Activated CD4-positive, CD25-positive, alpha-beta regulatory T cell treated with anti-CD3 and anti-CD28 coated beads, Interleukin-2, amount 50 U/mL, for 16 hours (primary cell): ENCODE results near the gene TLE2.
"Not testable (repeated sequence)": the region's sequence is repeated elsewhere in the genome, so short reads cannot be mapped to it uniquely, and the experiment has no call there.

ENCODE experiments used
- DNase-seq: peaks from one replicate; pipeline ENCODE4 v3.0.0-alpha.2; 2020; ENCODE audit warnings: low read depth, low spot score

TLE2 gene

DNA sequence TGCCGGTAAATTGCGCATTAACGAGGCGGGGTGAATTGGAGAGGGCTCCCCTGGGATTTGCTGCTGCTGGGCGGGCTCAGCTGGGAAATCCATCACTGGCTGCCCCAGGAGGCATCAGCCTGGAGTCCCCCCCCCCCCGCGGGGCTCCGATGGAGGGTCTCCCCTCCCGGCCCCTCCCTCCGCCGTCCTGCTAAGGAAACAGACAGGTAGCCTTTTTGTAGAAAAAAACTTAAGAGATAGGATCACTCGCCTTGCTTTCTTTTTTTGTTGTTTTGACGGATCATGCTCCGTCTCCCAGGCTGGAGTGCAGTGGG is 44.9 kb downstream of the TLE2 start:
- no peak for DNase-seq

DNA sequence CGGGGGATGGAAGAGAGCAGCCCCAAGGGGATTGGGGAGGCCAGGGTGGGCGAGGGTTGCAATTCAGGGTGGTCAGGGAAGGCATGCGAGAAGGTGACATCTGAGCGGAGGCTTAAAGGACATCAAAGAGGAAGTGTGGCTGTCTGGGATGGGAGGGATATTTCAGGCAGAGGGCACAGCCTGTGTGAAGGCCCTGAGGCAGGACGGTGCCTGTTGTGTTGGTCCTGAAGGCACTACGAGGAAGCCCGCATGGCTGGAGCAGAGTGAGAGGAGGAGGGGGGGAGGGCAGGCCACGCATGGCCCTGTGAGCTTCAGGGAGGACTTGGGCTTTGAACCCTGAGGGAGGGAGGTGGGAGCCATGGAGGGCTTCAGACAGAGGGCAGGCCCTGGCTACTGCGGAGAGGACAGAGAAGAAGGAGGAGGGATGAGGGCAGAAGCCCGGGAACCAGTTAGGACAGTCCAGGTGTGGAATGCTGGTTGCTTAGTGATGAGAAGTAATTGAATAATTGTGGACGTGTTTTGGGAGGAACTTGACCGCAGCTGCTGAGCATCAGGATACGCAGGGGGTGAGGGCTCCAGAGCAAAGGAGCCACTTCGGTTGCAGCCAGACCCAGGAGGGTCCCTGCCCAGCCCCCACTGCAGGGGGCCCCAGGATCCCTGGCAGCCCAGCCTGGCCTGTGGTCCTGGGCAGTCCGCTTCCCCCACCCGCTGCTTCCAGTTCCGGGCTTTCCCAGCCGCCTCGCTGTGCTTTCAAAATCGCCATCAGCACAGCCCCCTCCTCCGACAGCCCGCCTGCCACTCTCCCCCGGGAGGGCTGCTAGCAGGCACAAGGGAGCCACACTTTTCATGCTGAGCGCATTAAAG is 45.5 kb downstream of the TLE2 start:
- DNase-seq: no peak

DNA sequence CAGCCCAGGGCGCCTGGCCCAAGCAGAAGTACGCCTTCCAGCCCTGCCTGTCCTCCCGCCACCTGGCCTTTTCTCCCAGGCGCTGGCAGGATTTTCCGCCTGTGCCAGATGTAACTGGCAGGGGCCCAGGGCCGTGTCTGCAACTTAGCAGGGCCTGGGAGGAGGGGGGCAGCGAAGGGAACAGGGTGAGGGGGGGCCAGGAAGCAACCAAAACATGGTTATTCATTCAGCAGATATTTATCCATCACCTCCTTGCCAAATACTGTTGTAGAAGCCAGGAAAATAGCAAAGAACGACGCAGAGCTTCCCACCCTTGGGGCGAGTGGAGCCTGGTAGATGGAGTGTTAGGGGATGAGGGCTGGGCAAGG is 46.1 kb downstream of the TLE2 start:
- DNase-seq: no peak

DNA sequence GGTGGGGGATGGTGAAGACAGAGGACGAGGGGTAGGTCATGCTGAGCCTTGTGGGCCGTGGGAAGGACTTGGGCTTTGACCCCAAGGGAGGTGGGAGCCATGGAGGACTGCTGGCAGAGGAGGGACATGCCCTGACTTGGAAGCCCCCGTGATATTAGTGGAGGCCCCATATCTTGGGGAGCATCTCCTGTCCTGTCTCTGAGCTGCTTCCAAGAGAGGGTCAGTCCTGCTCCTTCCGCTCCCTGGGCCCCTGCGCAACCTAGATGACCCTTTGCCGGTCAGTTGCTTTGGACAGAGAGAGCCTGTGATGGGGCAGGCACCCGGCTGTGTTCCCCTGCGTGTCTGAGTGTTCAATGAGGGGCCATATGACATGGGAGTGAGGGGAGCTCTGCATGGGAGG is 46.5 kb downstream of the TLE2 start:
- no peak for DNase-seq

- DNase-seq: no peak
These were observed 47.2 kb downstream of the TLE2 start for GRCh38 chr19:2981898-2982297.

GRCh38 chr19:2978772-2979171 is 50.3 kb downstream of the TLE2 start:
- DNase-seq: no peak

- DNase-seq: no peak
These were observed 50.8 kb downstream of the TLE2 start for GRCh38 chr19:2978166-2978767.

GRCh38 chr19:2977746-2978138 is 51.3 kb downstream of the TLE2 start:
- no peak for DNase-seq

- peak; percentile 83 for DNase-seq
These were observed 51.9 kb downstream of the TLE2 start, which contains the start of gene TLE6 for GRCh38 chr19:2977001-2977745. Gene TLE6, plus strand, starts transcription at chr19:2977564. Its CDS starts 670 bp downstream, at chr19:2978234.

DNA sequence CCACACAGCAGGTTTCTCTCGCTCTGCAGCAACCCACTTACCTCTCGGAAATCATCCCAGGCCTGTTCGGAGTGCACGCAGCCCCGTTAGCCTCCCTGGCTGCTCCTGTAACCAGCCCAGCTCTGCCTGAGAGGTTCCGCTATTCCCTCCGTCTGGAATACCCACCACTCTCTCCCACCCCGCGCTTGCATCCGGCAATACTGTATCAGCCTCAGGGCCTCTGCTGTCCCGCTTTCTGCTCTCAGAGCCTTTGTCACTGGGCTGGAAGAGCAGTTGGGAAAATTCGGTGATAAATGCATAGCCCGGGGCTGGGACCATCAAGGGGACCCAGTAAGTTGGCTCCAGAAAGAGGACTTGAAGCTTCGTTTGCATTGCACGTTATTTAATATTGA is 52.5 kb downstream of the TLE2 start:
- no peak for DNase-seq

GRCh38 chr19:2974342-2975041 is 54.6 kb downstream of the TLE2 start:
- no peak for DNase-seq

GRCh38 chr19:2973229-2973628 is 55.9 kb downstream of the TLE2 start:
- DNase-seq: no peak

DNA sequence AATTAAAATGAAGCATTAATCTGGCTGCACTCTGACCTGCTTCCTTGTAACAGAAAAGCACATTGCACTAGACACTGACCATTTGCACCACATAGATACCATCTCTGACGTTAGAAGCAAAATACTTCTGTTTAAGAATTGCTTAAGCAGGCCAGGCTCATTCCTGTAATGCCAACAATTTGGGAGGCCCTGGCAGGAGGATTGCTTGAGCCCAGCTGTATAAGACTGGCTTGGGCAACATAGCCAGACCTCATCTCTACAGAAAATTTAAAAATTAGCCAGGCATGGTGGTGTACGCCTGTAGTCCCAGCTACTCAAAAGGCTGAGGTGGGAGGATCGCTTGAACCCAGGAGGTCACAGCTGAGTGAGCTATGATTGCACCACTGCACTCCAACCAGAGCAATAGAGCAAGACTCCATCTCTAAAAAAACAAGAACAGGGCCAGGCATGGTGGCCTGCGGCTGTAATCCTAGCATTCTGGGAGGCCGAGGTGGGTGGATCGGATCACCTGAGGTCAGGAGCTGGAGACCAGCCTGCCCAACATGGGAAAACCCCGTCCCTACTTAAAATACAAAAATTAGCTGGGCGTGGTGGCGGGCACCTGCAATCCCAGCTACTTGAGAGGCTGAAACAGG is 58.8 kb downstream of the TLE2 start:
- no peak for DNase-seq

- DNase-seq: no peak
These were observed 60.0 kb downstream of the TLE2 start for GRCh38 chr19:2969104-2969504.

DNA sequence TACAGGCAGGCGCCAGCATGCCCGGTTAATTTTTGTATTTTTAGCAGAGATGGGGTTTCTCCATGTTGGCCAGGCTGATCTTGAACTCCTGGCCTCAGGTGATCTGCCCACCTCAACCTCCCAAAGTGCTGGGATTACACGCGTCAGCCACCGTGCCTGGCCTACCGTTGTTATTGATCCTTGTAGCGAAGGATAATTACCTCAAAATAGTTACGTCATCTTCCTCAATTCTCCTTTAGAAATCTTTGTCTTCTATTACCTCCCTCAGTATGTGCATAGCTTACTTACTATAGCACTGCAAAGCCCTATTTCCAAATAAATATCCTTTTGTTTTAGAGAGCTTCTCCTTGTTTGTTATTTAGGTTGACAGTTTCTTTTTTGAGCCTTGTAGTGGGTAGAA is 61.1 kb downstream of the TLE2 start:
- DNase-seq: no peak

DNA sequence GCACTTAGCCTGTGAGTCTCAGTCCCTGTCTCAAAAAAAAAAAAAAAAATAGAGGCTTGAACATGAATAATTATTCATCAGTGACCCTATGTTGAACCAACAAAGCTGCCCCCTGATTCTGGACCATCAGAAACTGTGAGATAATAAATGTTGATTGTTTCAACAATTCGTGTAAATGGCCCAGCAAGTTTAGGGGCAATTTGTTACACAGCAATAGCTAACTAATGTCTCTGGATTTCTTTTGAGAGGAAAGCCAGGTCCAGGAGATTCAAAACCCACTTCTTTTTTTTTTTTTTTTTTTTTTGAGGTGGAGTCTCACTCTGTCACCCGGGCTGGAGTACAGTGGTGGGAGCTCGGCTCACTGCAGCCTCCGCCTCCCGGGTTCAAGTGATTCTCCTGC is 64.2 kb downstream of the TLE2 start:
- no peak for DNase-seq

GRCh38 chr19:2963631-2964030 is 65.4 kb downstream of the TLE2 start:
- DNase-seq: not testable (repeated sequence)

- no peak for DNase-seq
These were observed 66.0 kb downstream of the TLE2 start for GRCh38 chr19:2963122-2963521.

GRCh38 chr19:2962018-2962670 is 66.9 kb downstream of the TLE2 start:
- DNase-seq: peak; percentile 29

DNA sequence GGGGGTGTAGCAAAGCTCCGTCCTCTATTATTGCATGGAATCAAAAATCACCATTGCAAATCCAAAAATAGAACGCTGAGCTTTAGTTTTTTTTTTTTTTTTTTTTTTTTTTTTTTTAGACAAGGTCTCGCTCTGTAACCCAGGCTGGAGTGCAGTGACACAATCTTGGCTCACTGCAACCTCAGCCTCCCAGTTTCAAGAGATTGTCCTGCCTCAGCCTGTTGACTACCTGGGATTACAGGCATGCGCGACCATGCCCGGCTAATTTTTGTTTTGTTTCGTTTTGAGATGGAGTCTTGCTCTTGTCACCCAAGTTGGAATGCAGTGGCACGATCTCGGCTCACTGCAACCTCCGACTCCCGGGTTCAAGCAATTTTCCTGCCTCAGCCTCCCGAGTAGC is 69.0 kb downstream of the TLE2 start:
- DNase-seq: no peak

DNA sequence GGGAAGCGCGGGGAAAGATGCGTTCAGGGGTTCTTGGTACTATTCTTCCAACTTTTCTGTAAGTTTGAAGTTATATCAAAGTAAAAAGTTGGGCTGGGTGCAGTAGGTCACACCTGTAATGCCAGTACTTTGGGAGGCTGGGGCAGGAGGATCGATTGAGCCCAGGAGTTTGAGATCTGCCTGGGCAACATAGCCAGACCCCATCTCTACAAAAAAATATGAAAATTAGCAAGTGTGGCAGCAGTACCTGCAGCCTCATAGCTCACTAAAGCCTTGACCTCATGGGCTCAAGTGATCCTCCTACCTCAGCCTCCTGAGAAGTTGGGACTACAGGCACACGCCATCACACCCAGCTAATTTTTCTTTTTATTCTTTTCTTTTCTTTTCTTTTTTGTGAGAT is 71.9 kb downstream of the TLE2 start:
- DNase-seq: no peak
